ENCODE data around the gene MBD3L5.
"Not testable (repeated sequence)": the region's sequence is repeated elsewhere in the genome, so short reads cannot be mapped to it uniquely, and the experiment has no call there.

MBD3L5 gene

GRCh38 chr19:7055679-7056078, 25.3 kb downstream of the MBD3L5 start:
- not testable (repeated sequence) for H3K36me3 ChIP-seq (replicated peaks in 1 of 2; ENCODE audit: control insufficient read depth in 2 of 2, insufficient read depth in 2 of 2, low read length in 2 of 2); H3K14ac ChIP-seq (ENCODE audit: low read length); H3K9ac ChIP-seq (ENCODE audit: low read depth, low read length, poor library complexity); H3K23ac ChIP-seq (ENCODE audit: low read depth, low read length, poor library complexity); H2BK12ac ChIP-seq (ENCODE audit: low read length); H4K8ac ChIP-seq (ENCODE audit: low read depth, low read length); H4K91ac ChIP-seq (ENCODE audit: low read depth, low read length, poor library complexity); H3K4ac ChIP-seq (ENCODE audit: low read length); H3K27me3 ChIP-seq (ENCODE audit: control insufficient read depth in 3 of 3, insufficient read depth in 3 of 3, low read depth in 1 of 3, low read length in 3 of 3); H3K27ac ChIP-seq (replicated peaks; ENCODE audit: low read length); H2BK120ac ChIP-seq (ENCODE audit: low read depth, low read length); H3K4me2 ChIP-seq (ENCODE audit: insufficient read depth, low read length, poor library complexity, severe bottlenecking); H2AK5ac ChIP-seq (ENCODE audit: low read depth, low read length); H2BK5ac ChIP-seq (ENCODE audit: low read length); H3K9me3 ChIP-seq (replicated peaks in 1 of 2; ENCODE audit: control insufficient read depth in 2 of 2, insufficient read depth in 1 of 2, low read depth in 1 of 2, low read length in 2 of 2); DNase-seq (ENCODE audit: low spot score); H3K4me1 ChIP-seq (ENCODE audit: control insufficient read depth in 2 of 2, insufficient read depth in 1 of 2, low read depth in 1 of 2, low read length in 2 of 2); H2BK15ac ChIP-seq (ENCODE audit: low read length); H2AFZ ChIP-seq (ENCODE audit: low read length); H3K4me3 ChIP-seq (ENCODE audit: low read length in 2 of 2); H3K18ac ChIP-seq (ENCODE audit: low read length); H3K79me1 ChIP-seq (ENCODE audit: low read depth, low read length)
- WGBS, 2 donors (ENCODE audit: extremely low coverage in 2 of 2, insufficient read length in 2 of 2, insufficient replicate concordance in 1 of 2), result no CpG with 5 or more reads among the region's 14 CpGs

GRCh38 chr19:7056371-7056770, 26.0 kb downstream of the MBD3L5 start:
- not testable (repeated sequence) for H3K14ac ChIP-seq (ENCODE audit: low read length); H3K36me3 ChIP-seq (replicated peaks in 1 of 2; ENCODE audit: control insufficient read depth in 2 of 2, insufficient read depth in 2 of 2, low read length in 2 of 2); H3K27me3 ChIP-seq (ENCODE audit: control insufficient read depth in 3 of 3, insufficient read depth in 3 of 3, low read depth in 1 of 3, low read length in 3 of 3); H3K27ac ChIP-seq (replicated peaks; ENCODE audit: low read length); H2BK15ac ChIP-seq (ENCODE audit: low read length); H4K8ac ChIP-seq (ENCODE audit: low read depth, low read length); H2BK120ac ChIP-seq (ENCODE audit: low read depth, low read length); H4K91ac ChIP-seq (ENCODE audit: low read depth, low read length, poor library complexity); H2AK5ac ChIP-seq (ENCODE audit: low read depth, low read length); H3K9ac ChIP-seq (ENCODE audit: low read depth, low read length, poor library complexity); H3K4me3 ChIP-seq (ENCODE audit: low read length in 2 of 2); H2BK12ac ChIP-seq (ENCODE audit: low read length); H3K18ac ChIP-seq (ENCODE audit: low read length); H3K9me3 ChIP-seq (replicated peaks in 1 of 2; ENCODE audit: control insufficient read depth in 2 of 2, insufficient read depth in 1 of 2, low read depth in 1 of 2, low read length in 2 of 2); H2BK5ac ChIP-seq (ENCODE audit: low read length); DNase-seq (ENCODE audit: low spot score); H2AFZ ChIP-seq (ENCODE audit: low read length); H3K23ac ChIP-seq (ENCODE audit: low read depth, low read length, poor library complexity); H3K4me1 ChIP-seq (ENCODE audit: control insufficient read depth in 2 of 2, insufficient read depth in 1 of 2, low read depth in 1 of 2, low read length in 2 of 2); H3K4ac ChIP-seq (ENCODE audit: low read length); H3K79me1 ChIP-seq (ENCODE audit: low read depth, low read length); H3K4me2 ChIP-seq (ENCODE audit: insufficient read depth, low read length, poor library complexity, severe bottlenecking)
- no CpG with 5 or more reads among the region's 16 CpGs for WGBS, 2 donors (ENCODE audit: extremely low coverage in 2 of 2, insufficient read length in 2 of 2, insufficient replicate concordance in 1 of 2)

- not testable (repeated sequence) for H2BK12ac ChIP-seq (ENCODE audit: low read length); H2AFZ ChIP-seq (ENCODE audit: low read length); H2BK5ac ChIP-seq (ENCODE audit: low read length); H3K18ac ChIP-seq (ENCODE audit: low read length); H3K4me2 ChIP-seq (ENCODE audit: insufficient read depth, low read length, poor library complexity, severe bottlenecking); H2BK15ac ChIP-seq (ENCODE audit: low read length); H3K4ac ChIP-seq (ENCODE audit: low read length); H2AK5ac ChIP-seq (ENCODE audit: low read depth, low read length); H2BK120ac ChIP-seq (ENCODE audit: low read depth, low read length); H3K9me3 ChIP-seq (replicated peaks in 1 of 2; ENCODE audit: control insufficient read depth in 2 of 2, insufficient read depth in 1 of 2, low read depth in 1 of 2, low read length in 2 of 2); H3K9ac ChIP-seq (ENCODE audit: low read depth, low read length, poor library complexity); H3K27ac ChIP-seq (replicated peaks; ENCODE audit: low read length); H4K91ac ChIP-seq (ENCODE audit: low read depth, low read length, poor library complexity); H3K14ac ChIP-seq (ENCODE audit: low read length); H3K27me3 ChIP-seq (ENCODE audit: control insufficient read depth in 3 of 3, insufficient read depth in 3 of 3, low read depth in 1 of 3, low read length in 3 of 3); H3K4me1 ChIP-seq (ENCODE audit: control insufficient read depth in 2 of 2, insufficient read depth in 1 of 2, low read depth in 1 of 2, low read length in 2 of 2); H3K23ac ChIP-seq (ENCODE audit: low read depth, low read length, poor library complexity); H3K36me3 ChIP-seq (replicated peaks in 1 of 2; ENCODE audit: control insufficient read depth in 2 of 2, insufficient read depth in 2 of 2, low read length in 2 of 2); H3K4me3 ChIP-seq (ENCODE audit: low read length in 2 of 2); H3K79me1 ChIP-seq (ENCODE audit: low read depth, low read length); H4K8ac ChIP-seq (ENCODE audit: low read depth, low read length); DNase-seq (ENCODE audit: low spot score)
- no CpG with 5 or more reads among the region's 8 CpGs for WGBS, 2 donors (ENCODE audit: extremely low coverage in 2 of 2, insufficient read length in 2 of 2, insufficient replicate concordance in 1 of 2)
Measured at GRCh38 chr19:7058576-7058975, 28.2 kb downstream of the MBD3L5 start, which contains the start of gene MBD3L3. TSS of gene MBD3L3 (minus strand) at chr19:7058676. CDS start at chr19:7058605, 71 bp downstream.

GRCh38 chr19:7059977-7060376, 29.6 kb downstream of the MBD3L5 start:
- not testable (repeated sequence) for DNase-seq (ENCODE audit: low spot score); H3K23ac ChIP-seq (ENCODE audit: low read depth, low read length, poor library complexity); H3K27ac ChIP-seq (replicated peaks; ENCODE audit: low read length); H2BK15ac ChIP-seq (ENCODE audit: low read length); H2AFZ ChIP-seq (ENCODE audit: low read length); H2BK12ac ChIP-seq (ENCODE audit: low read length); H2AK5ac ChIP-seq (ENCODE audit: low read depth, low read length); H3K4me2 ChIP-seq (ENCODE audit: insufficient read depth, low read length, poor library complexity, severe bottlenecking); H4K91ac ChIP-seq (ENCODE audit: low read depth, low read length, poor library complexity); H2BK5ac ChIP-seq (ENCODE audit: low read length); H3K27me3 ChIP-seq (ENCODE audit: control insufficient read depth in 3 of 3, insufficient read depth in 3 of 3, low read depth in 1 of 3, low read length in 3 of 3); H3K18ac ChIP-seq (ENCODE audit: low read length); H3K9me3 ChIP-seq (replicated peaks in 1 of 2; ENCODE audit: control insufficient read depth in 2 of 2, insufficient read depth in 1 of 2, low read depth in 1 of 2, low read length in 2 of 2); H3K4me1 ChIP-seq (ENCODE audit: control insufficient read depth in 2 of 2, insufficient read depth in 1 of 2, low read depth in 1 of 2, low read length in 2 of 2); H3K79me1 ChIP-seq (ENCODE audit: low read depth, low read length); H4K8ac ChIP-seq (ENCODE audit: low read depth, low read length); H3K4ac ChIP-seq (ENCODE audit: low read length); H3K36me3 ChIP-seq (replicated peaks in 1 of 2; ENCODE audit: control insufficient read depth in 2 of 2, insufficient read depth in 2 of 2, low read length in 2 of 2); H3K14ac ChIP-seq (ENCODE audit: low read length); H3K9ac ChIP-seq (ENCODE audit: low read depth, low read length, poor library complexity); H3K4me3 ChIP-seq (ENCODE audit: low read length in 2 of 2); H2BK120ac ChIP-seq (ENCODE audit: low read depth, low read length)
- no CpG with 5 or more reads among the region's 2 CpGs for WGBS, 2 donors (ENCODE audit: extremely low coverage in 2 of 2, insufficient read length in 2 of 2, insufficient replicate concordance in 1 of 2)

Measured in neuronal stem cell (in vitro differentiated cells).